Liver (tissue), 3 donors: ENCODE measurements around the gene PIGN.

ENCODE experiments used
- ATF3 ChIP-seq: IDR thresholded peaks from 2 replicates; pipeline ENCODE4 v1.6.1; 2016; ENCODE audit warnings: antibody characterized with exemption
- EGR1 ChIP-seq, 2 donors: IDR thresholded peaks; 2 replicates each; pipeline ENCODE4 v1.6.1; 2016 to 2018; ENCODE audit warnings: antibody characterized with exemption in 2 of 2, low read depth in 2 of 2
- FOXA1 ChIP-seq: IDR thresholded peaks from 2 replicates; pipeline ENCODE4 v1.6.1; 2016; ENCODE audit warnings: antibody characterized with exemption
- GABPA ChIP-seq, 2 donors: IDR thresholded peaks in 1 of 2; conservative IDR thresholded peaks in 1 of 2; 2 replicates each; pipeline ENCODE4 v1.6.1; 2016; ENCODE audit warnings: antibody characterized with exemption in 2 of 2, mild to moderate bottlenecking in 1 of 2, moderate library complexity in 1 of 2
- JUND ChIP-seq, 2 donors: IDR thresholded peaks; 2 replicates each; pipeline ENCODE4 v1.6.1; 2016; ENCODE audit warnings: antibody characterized with exemption in 2 of 2
- RAD21 ChIP-seq, 2 donors: IDR thresholded peaks; 2 replicates each; pipeline ENCODE4 v1.6.1; 2016; ENCODE audit warnings: antibody characterized with exemption in 2 of 2, mild to moderate bottlenecking in 2 of 2
- SP1 ChIP-seq: IDR thresholded peaks from 2 replicates; pipeline ENCODE4 v1.6.1; 2018; ENCODE audit warnings: antibody characterized with exemption, mild to moderate bottlenecking
- TF ChIP-seq, protein P1 (sequence below): IDR thresholded peaks from 2 replicates; pipeline ENCODE4 v1.6.1; 2016; ENCODE audit warnings: antibody characterized with exemption, mild to moderate bottlenecking
- TF ChIP-seq, protein P2 (sequence below): fragments of 150-350 bp; IDR thresholded peaks from 2 replicates; pipeline ENCODE4 v1.5.1; 2017; ENCODE audit warnings: improper control_type of control experiment, low read depth, low read length; ENCODE audit not compliant: missing input control
- donor health status: healthy.
- donor health status: healthy.

DNA sequence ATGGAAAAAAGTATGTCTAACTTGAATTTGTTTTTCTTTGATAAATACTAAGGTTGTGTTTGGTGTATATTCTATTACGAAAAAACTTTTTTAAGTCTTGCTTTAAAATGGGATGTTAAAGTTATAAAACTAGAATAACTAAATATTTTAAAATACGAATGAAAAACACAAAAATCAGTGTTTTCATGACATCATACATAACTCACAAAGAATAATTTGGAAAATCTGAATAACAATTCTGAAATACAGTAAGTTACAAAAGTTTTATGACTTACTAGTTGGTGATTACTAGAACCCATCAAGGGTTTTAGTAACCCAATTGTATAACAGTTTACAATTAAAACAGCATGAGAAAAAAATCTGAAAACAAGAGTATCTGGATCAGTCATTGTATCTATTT lies 61.2 kb downstream of the PIGN start:
- TF ChIP-seq, protein P1, sequence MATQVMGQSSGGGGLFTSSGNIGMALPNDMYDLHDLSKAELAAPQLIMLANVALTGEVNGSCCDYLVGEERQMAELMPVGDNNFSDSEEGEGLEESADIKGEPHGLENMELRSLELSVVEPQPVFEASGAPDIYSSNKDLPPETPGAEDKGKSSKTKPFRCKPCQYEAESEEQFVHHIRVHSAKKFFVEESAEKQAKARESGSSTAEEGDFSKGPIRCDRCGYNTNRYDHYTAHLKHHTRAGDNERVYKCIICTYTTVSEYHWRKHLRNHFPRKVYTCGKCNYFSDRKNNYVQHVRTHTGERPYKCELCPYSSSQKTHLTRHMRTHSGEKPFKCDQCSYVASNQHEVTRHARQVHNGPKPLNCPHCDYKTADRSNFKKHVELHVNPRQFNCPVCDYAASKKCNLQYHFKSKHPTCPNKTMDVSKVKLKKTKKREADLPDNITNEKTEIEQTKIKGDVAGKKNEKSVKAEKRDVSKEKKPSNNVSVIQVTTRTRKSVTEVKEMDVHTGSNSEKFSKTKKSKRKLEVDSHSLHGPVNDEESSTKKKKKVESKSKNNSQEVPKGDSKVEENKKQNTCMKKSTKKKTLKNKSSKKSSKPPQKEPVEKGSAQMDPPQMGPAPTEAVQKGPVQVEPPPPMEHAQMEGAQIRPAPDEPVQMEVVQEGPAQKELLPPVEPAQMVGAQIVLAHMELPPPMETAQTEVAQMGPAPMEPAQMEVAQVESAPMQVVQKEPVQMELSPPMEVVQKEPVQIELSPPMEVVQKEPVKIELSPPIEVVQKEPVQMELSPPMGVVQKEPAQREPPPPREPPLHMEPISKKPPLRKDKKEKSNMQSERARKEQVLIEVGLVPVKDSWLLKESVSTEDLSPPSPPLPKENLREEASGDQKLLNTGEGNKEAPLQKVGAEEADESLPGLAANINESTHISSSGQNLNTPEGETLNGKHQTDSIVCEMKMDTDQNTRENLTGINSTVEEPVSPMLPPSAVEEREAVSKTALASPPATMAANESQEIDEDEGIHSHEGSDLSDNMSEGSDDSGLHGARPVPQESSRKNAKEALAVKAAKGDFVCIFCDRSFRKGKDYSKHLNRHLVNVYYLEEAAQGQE = no peak
- TF ChIP-seq ATF3 (no peak), SP1 (no peak), FOXA1 (no peak), RAD21 (IDR thresholded peaks at IDR 0.05) (no peak), JUND (IDR thresholded peaks at IDR 0.05) (no peak), GABPA (IDR thresholded peaks at IDR 0.05 in 1 of 2, conservative IDR thresholded peaks at IDR 0.05 in 1 of 2) (no peak), EGR1 (IDR thresholded peaks at IDR 0.05; ENCODE audit: low read depth in 2 of 2) (no peak)
- TF ChIP-seq, protein P2, sequence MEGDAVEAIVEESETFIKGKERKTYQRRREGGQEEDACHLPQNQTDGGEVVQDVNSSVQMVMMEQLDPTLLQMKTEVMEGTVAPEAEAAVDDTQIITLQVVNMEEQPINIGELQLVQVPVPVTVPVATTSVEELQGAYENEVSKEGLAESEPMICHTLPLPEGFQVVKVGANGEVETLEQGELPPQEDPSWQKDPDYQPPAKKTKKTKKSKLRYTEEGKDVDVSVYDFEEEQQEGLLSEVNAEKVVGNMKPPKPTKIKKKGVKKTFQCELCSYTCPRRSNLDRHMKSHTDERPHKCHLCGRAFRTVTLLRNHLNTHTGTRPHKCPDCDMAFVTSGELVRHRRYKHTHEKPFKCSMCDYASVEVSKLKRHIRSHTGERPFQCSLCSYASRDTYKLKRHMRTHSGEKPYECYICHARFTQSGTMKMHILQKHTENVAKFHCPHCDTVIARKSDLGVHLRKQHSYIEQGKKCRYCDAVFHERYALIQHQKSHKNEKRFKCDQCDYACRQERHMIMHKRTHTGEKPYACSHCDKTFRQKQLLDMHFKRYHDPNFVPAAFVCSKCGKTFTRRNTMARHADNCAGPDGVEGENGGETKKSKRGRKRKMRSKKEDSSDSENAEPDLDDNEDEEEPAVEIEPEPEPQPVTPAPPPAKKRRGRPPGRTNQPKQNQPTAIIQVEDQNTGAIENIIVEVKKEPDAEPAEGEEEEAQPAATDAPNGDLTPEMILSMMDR = no peak
